Measurements from ENCODE around the gene AADAT.

Gene AADAT

GRCh38 chr4:170027181-170027829, 62.5 kb downstream of the AADAT start:
- peak; percentile 94 to 96 for DNase-seq

GRCh38 chr4:170026253-170027021, 63.3 kb downstream of the AADAT start, which contains the start of gene MFAP3L:
TSS of gene MFAP3L (minus strand) at chr4:170026395. CDS start at chr4:170005877, 20,518 bp downstream.
- DNase-seq = peak; percentile 81 to 82

GRCh38 chr4:170025523-170026252, 64.1 kb downstream of the AADAT start:
- peak; percentile 8 to 29 for DNase-seq

- no peak for DNase-seq
Measured at GRCh38 chr4:170022211-170022610, 67.5 kb downstream of the AADAT start.

GRCh38 chr4:170017252-170017651, 72.5 kb downstream of the AADAT start:
- no peak for DNase-seq

- DNase-seq = no peak
Measured at GRCh38 chr4:170015285-170015684, 74.5 kb downstream of the AADAT start.

GRCh38 chr4:170014359-170015011, 75.3 kb downstream of the AADAT start:
- DNase-seq = no peak

GRCh38 chr4:170012629-170012958, 77.2 kb downstream of the AADAT start:
- DNase-seq = no peak

GRCh38 chr4:170011921-170012628, 77.7 kb downstream of the AADAT start:
- DNase-seq = no peak
